GM18858 (cell line): ENCODE measurements around the gene HIVEP1.
A peak's percentile ranks its signal among the peaks of the same experiment; 100 is the strongest.

Source experiments
- ATAC-seq: cut with Tn5 transposase; IDR thresholded peaks from one replicate; pipeline ENCODE4 v1.9.1; 2021; ENCODE audit not compliant: unreplicated experiment

The HIVEP1 gene

GRCh38 chr6:12115001-12115400 lies 102.9 kb downstream of the HIVEP1 start:
- ATAC-seq: no peak

GRCh38 chr6:12115492-12115891 lies 103.4 kb downstream of the HIVEP1 start:
- ATAC-seq: no peak

GRCh38 chr6:12116264-12116800 lies 104.2 kb downstream of the HIVEP1 start:
- ATAC-seq: no peak

- no peak for ATAC-seq
These were observed 104.9 kb downstream of the HIVEP1 start for GRCh38 chr6:12116978-12117377.

- ATAC-seq: no peak
These were observed 106.5 kb downstream of the HIVEP1 start for GRCh38 chr6:12118607-12119006.

GRCh38 chr6:12119085-12119588 lies 107.0 kb downstream of the HIVEP1 start:
- peak; percentile 66 for ATAC-seq

- no peak for ATAC-seq
These were observed 113.3 kb downstream of the HIVEP1 start for GRCh38 chr6:12125396-12125795.

- no peak for ATAC-seq
These were observed 113.9 kb downstream of the HIVEP1 start for GRCh38 chr6:12126051-12126450.

GRCh38 chr6:12129523-12129922 lies 117.4 kb downstream of the HIVEP1 start:
- ATAC-seq: no peak

GRCh38 chr6:12132351-12133222 lies 120.5 kb downstream of the HIVEP1 start:
- ATAC-seq: no peak

GRCh38 chr6:12134581-12134980 lies 122.5 kb downstream of the HIVEP1 start:
- no peak for ATAC-seq

GRCh38 chr6:12134991-12135390 lies 122.9 kb downstream of the HIVEP1 start:
- ATAC-seq: no peak

GRCh38 chr6:12136905-12137304 lies 124.8 kb downstream of the HIVEP1 start:
- no peak for ATAC-seq

- no peak for ATAC-seq
These were observed 125.4 kb downstream of the HIVEP1 start for GRCh38 chr6:12137480-12137879.

- ATAC-seq: no peak
These were observed 126.3 kb downstream of the HIVEP1 start for GRCh38 chr6:12138381-12138780.

- ATAC-seq: no peak
These were observed 126.8 kb downstream of the HIVEP1 start for GRCh38 chr6:12138936-12139335.

- ATAC-seq: no peak
These were observed 135.6 kb downstream of the HIVEP1 start for GRCh38 chr6:12147557-12148316.

- no peak for ATAC-seq
These were observed 136.2 kb downstream of the HIVEP1 start for GRCh38 chr6:12148317-12148801.

GRCh38 chr6:12148841-12149240 lies 136.7 kb downstream of the HIVEP1 start:
- ATAC-seq: no peak

- ATAC-seq: no peak
These were observed 137.9 kb downstream of the HIVEP1 start for GRCh38 chr6:12149944-12150510.

GRCh38 chr6:12150812-12151432 lies 138.8 kb downstream of the HIVEP1 start:
- ATAC-seq: no peak
